ENCODE results near the gene CCDC18.
"Not testable (repeated sequence)": the region's sequence is repeated elsewhere in the genome, so short reads cannot be mapped to it uniquely, and the experiment has no call there.

The CCDC18 gene

GRCh38 chr1:93239863-93240262, 59.3 kb downstream of the CCDC18 start:
- peak; percentile 33 for DNase-seq

- not testable (repeated sequence) for DNase-seq
Measured at GRCh38 chr1:93243233-93243632, 62.7 kb downstream of the CCDC18 start.

- DNase-seq = no peak
Measured at GRCh38 chr1:93244298-93245069, 64.0 kb downstream of the CCDC18 start.

- DNase-seq = no peak
Measured at GRCh38 chr1:93251966-93252365, 71.4 kb downstream of the CCDC18 start.

- no peak for DNase-seq
Measured at GRCh38 chr1:93252598-93252997, 72.1 kb downstream of the CCDC18 start.

GRCh38 chr1:93253516-93253915, 73.0 kb downstream of the CCDC18 start:
- DNase-seq = no peak

DNA sequence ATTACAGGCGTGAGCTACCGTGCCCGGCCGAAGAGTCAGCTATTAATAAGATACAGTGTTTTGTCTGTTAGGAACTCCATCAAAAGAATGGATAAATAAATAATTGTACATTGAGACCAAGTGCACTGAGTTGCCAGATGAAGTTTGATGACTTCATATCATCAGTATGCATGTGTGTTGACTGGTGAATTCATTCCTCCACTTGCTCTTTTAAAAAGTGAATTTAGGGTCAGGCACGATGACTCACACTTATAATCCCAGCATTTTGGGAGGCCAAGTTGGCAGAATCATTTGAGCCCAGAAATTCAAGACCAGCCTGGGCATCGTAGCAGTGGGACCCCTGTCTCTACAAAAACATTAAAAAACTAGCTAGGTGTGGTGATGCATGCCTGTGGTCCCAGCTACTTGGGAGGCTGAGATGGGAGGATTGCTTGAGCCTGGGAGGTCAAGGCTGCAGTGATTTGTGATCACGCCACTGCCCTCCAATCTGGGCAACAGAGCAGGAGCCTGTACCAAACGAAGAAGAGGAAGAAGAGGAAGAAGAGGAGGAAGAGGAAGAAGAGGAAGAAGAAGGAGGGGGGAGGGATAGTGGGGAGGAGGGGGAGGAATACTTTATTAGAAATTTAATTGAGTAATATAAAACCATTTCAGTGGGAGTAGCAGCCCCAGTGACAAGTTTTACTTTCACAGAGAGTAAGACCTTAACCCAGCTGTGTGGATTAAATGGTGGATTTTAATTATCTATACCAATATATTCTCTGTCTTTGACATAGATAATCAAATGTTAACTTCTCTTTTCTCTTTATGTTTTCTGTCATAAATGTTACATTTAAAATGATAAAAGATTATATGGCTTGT, 74.9 kb downstream of the CCDC18 start:
- no peak for DNase-seq

- no peak for DNase-seq
Measured at GRCh38 chr1:93256433-93256832, 75.9 kb downstream of the CCDC18 start.

DNA sequence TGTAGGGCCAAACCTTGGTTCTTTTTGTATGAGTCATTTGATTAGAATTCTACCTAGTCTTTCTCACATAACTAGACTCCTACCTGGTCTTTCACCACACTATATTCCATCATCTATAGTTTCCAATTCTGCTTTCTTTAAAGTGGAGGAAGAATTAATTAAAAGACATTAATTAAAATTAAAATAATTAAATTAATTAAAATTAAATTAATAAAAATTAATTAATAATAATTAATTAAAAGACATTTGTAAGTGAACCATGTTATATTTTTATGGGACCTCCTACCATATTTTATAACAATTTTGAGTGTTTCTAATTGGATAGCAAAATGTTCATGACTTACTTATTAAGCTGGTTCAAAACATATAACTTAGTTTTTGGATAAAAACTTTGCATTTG, 77.4 kb downstream of the CCDC18 start:
- no peak for DNase-seq

DNA sequence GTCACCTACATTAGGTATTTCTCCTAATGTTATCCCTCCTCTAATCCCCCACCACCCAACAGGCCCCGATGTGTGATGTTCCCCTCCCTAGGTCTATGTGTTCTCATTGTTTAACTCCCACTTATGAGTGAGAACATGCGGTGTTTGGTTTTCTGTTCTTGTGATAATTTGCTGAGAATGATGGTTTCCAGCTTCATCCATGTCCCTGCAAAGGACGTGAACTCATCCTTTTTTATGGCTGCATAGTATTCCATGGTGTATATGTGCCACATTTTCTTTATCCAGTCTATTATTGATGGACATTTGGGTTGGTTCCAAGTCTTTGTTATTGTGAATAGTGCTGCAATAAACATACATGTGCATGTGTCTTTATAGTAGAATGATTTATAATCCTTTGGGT, 80.2 kb downstream of the CCDC18 start:
- not testable (repeated sequence) for DNase-seq

DNA sequence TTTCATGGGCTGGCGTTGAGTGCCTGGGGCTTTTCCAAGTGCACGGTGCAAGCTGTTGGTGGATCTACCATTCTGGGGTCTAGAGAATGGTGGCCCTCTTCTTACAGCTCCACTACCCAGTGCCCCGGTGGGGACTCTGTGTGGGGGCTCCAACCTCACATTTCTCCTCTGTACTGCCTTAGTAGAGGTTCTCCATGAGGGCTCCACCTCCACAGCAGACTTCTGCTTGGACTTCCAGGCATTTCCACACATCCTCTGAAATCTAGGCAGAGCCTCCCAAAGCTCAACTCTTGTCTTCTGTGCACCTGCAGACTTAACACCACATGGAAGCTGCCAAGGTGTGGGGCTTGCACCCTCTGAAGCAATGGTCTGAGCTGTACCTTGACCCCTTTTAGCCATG, 82.1 kb downstream of the CCDC18 start:
- DNase-seq = no peak

GRCh38 chr1:93268888-93269287, 88.4 kb downstream of the CCDC18 start:
- not testable (repeated sequence) for DNase-seq

GRCh38 chr1:93275262-93275633, 94.7 kb downstream of the CCDC18 start:
- DNase-seq = not testable (repeated sequence)

DNA sequence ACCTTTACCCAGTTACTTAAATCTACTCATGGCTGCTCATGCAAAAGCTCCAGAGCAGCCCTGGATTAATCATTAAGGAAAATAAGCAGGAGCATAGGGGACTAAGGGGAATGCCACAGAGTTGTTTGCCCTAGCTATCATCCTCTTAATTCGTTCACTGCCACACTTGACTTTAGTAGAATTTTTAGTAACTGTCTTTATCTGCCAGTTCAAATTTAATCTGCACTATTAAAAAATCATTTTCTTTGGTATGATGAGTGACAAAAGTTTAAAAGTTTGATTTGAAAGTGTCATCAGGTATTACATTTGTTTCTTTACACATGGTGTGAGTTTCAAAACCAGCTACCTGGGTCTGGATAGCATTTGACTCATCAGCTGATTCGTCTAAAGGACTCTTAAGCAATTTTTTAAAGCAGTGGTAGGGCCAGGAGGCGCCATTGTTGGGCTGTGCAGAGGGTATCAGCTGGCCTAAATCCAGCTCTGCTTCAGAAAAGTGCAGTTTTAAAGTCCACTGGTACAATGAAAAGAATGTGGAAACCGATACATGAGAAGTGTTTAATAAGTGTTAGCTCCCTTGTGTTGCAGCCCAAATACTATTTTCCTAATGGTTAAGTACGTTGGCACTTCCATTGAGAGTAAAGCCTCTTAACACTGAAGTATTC, 95.2 kb downstream of the CCDC18 start:
- DNase-seq = no peak

- DNase-seq = not testable (repeated sequence)
Measured at GRCh38 chr1:93277530-93277929, 97.0 kb downstream of the CCDC18 start.

DNA sequence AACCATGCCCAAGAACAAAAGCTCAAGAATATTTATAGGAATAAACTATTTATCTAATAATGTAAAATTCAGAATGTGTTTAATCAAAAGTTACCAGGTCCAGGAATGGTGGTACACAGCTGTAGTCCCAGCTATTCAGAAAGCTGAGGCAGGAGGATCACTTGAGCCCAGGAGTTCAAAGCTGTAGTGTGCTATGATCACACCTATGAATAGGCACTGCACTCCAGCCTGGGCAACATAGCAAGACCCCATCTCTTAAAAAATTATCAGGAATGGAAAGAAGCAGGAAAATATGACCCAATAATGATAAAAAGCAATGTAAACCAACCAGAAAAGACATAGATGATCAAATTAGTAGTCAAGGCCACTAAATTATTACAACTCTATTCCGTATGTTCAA, 103.0 kb downstream of the CCDC18 start:
- DNase-seq = no peak

DNA sequence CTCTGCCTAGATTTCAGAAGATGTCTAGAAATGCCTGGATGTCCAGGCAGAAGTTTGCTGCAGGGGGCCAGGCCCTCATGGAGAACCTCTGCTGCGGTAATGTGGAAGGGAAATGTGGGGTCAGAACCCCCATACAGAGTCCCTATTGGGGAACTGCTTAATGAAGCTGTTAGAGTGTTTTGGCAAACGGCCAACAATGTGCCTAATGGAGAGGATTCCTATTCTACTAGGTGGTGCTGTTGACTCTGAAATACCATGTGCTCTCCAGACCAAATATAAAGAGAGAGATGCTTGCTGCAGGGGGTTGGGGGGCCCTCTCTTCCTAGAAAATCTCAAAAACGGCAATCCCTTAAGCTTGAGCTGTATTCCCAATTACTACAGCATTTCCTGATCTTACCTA, 108.0 kb downstream of the CCDC18 start:
- DNase-seq = peak; percentile 22

- no peak for DNase-seq
Measured at GRCh38 chr1:93296555-93297154, 116.1 kb downstream of the CCDC18 start.

DNA sequence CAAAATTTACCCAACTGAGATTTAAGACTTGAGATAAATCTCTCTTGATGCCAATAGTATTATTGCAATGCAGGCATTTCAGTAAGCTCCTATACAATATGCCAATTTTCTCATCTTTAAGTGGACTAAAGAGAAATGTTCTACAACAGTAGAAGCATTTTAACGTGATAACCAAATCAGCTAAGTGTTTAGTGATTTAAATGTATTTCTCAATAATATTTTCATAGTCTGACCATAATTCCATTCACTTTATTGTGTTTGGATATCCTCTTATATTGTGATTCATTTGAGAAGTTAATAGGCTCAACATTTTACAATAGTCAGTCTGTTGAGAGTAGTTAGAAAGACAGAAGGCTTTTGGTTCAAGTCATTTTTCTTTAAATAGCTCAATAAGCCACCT, 120.6 kb downstream of the CCDC18 start:
- no peak for DNase-seq

DNA sequence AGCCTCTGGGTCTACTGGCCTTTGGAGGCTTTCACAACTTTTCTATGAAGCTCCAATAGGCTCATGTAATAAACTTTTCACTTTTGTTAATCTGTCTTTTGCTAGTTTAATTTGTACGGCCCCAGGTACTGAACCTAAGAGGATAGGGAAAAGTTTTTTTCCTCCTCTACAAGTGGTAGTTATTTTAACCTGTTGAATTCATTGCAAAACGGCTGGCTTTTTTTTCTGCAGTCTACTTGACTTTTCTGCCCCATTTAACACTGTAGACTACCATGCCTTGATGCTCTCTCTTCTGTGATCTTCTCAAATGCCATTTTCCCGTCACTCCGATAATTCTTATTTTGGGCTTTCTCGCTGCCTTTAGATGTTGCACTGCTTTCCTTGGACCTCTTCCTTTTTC, 121.6 kb downstream of the CCDC18 start:
- DNase-seq = no peak

GRCh38 chr1:93304716-93305138, 124.2 kb downstream of the CCDC18 start:
- peak; percentile 90 for DNase-seq

DNA sequence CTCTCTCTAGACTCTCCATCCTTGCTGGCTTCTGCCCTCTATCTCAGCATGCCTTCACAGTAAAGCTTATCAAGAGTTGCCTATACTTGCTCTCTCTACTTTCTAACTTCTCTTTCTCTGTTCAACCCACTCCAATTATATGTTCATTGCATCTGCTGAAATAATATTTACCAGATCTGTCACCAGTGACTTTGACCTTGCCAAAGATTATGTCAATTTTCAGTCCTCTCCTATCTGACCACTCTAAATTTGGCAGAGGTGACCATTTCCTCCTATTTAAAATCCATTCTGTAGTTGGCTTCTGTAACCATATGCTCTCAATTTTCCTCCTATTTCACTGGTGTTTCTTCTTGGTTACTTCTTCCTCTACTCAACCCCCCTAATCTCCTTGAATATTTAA, 126.4 kb downstream of the CCDC18 start:
- DNase-seq = no peak

DNA sequence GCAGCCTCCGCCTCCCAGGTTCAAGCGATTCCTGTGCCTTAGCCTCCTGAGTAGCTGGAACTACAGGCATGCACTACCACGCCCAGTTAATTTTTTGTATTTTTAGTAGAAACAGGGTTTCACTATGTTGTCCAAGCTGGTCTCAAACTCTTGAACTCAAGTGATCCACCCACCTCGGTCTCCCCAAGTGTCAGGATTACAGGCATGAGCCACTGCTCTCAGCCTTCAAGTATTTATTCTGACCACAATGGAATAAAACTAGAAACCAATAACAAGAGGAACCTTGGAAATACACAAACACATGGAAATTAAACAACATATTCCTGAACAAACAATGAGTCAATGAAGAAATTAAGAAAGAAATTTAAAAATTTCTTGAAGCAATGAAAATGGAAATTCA, 132.5 kb downstream of the CCDC18 start:
- DNase-seq = no peak

Measured in hematopoietic multipotent progenitor cell treated with erythropoietin and hydrocortisone succinate and interleukin-3 and kit ligand, for 4 days (in vitro differentiated cells).